ENCODE results near the gene SARS2. TPM values are rescaled to one million over a fixed set of nuclear protein-coding genes. Genes with fewer than 3 reads are reported as not detected.

Gene SARS2, protein sequence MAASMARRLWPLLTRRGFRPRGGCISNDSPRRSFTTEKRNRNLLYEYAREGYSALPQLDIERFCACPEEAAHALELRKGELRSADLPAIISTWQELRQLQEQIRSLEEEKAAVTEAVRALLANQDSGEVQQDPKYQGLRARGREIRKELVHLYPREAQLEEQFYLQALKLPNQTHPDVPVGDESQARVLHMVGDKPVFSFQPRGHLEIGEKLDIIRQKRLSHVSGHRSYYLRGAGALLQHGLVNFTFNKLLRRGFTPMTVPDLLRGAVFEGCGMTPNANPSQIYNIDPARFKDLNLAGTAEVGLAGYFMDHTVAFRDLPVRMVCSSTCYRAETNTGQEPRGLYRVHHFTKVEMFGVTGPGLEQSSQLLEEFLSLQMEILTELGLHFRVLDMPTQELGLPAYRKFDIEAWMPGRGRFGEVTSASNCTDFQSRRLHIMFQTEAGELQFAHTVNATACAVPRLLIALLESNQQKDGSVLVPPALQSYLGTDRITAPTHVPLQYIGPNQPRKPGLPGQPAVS
- total RNA-seq: 33.7 TPM

DNA sequence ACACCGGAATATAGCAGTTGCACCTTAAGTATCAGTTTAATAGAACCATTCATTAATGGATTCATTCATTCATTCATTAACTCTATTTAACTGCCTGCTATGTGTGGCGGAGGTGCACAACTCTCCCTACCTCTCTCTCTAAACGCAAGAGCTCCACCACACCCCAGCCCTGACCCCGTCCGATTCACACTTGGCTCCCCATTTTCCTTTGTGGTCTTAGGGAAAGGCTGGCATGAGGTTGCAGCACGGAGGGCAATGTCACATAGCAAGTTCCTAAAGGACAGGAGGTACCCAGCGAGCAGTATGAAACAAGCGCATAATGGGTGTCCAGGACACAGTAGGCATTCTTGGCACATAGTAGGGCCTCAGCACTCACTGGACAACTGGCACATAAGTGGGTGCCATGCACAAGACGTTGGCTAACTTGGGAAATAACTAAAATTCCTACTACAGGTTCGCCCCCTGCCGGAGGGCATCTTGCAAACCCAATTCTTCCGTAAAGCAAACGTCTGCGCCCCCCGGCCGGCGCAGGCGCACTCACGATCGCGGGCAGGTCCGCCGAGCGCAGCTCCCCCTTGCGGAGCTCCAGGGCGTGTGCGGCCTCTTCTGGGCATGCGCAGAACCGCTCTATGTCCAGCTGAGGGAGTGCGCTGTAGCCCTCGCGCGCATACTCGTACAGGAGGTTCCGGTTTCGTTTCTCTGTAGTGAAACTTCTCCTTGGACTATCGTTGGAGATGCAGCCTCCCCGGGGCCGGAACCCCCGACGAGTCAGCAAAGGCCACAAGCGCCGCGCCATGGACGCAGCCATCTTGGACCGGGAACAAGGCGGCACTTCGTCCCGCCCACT, at the start of gene SARS2:
Gene SARS2, minus strand, starts transcription at position 835 of the 847 bp plus-strand sequence. Its CDS starts 27 bp downstream, at position 808.

DNA sequence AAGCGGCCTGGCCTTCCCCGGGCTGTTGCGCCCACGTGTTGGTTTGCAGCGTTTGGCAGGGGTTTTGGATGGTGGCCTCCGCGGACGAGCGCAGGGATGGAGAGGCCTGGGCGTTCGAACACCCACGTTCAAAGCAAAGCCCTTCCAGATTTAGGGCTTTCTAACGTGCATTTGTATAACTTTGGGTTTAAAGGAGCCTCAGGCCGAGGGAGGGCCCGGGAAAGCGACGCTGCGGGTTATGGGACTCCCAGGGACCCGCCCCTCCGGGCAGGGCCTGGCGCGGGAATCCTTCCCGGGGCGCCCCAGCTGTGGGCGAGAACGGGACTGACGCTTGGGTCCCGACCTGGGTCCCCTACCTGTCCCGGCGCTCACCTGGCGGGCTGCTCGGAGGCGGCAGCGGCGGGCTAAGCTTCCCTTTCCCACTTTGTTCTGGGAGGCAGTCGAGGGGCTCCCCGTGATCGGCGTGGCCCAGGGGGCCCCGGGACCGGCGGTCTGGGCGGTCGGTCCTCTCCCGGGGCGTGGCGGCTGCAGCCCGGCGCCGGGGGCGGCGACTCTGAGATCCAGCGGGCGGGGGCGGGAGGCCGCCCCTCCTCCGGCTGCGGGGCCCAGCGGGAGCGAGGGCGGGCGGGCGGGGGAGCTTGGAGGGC, 44.8 kb upstream of the SARS2 start, which contains the start of gene FBXO17:
Gene FBXO17, minus strand, starts transcription at position 529 of the 647 bp plus-strand sequence. CDS start 25,423 bp downstream, outside the sequence.

DNA sequence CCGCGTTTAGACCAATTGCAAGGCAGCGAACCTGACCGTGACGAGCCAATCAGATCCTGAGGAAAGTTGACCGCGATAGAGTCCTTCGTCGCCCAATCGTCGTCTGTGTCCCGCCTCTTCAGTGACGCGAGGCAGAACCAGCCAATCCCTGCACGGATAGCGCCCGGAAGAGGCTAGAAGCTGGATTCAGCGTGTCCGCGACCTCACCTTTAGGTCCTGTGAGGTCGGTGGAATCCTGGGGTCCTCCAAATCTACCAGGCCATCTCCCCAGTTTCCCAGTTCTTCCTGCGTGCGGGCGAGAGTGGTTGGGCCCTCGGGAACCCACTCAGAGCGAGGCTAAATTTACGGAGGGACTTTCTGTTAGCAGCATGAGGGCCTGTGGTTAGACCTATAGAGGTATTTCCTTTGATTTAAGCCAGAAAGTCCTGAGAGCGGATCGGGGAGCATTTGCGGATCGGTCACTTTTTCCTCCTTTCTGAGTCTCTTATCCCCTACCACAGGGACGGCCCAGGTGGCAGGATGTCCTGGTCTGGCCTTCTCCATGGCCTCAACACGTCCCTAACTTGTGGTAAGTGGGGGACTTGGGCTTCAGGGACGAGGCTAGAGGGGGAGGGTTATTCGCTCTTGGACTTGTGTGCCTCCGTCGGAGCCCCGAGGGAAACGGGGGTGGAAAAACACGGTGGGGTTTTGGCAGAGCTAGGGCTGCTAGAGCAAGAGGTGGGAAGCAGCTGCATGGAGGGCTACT, 385 bp upstream of the SARS2 start, which contains the start of gene MRPS12:
Gene MRPS12, plus strand, starts transcription at position 169 of the 745 bp plus-strand sequence. Its CDS starts 351 bp downstream, at position 520.

DNA sequence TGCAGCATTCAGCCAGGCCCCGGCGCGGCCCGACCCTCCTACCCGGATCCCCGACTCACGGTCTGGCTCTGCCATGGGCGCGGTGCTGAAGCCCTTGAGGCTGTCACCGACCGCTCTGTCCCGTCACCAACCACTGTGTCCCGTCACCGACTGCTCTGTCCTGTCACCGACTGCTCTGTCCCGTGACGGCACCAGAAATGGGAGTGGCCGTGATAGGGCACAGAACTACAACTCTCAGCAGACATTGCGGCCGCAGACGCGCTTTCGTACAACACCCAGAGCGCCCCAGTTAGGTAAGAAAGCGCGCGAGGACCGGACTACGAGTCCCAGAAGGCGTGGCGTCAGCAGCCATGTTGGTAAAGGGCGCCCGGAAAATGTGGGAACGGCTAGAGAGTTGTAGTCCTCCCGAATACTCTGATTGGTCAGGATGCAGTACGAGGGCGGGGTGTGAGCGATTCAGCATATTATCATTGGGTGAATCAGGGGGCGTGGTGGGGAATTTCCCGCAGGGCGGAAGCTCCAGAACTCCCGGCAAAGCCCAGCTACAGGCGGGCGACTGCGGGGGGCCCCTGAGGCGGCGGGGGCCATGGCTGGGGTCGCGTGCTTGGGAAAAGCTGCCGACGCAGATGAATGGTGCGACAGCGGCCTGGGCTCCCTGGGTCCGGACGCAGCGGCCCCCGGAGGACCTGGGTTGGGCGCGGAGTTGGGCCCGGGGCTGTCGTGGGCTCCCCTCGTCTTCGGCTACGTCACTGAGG, 30.9 kb downstream of the SARS2 start, which contains the start of the genes NFKBIB and SIRT2:
Gene NFKBIB, plus strand, starts transcription at position 523 of the 755 bp plus-strand sequence. Its CDS starts 64 bp downstream, at position 587.
Gene SIRT2, minus strand, starts transcription at position 172 of the 755 bp plus-strand sequence. Its CDS starts 97 bp downstream, at position 75.

DNA sequence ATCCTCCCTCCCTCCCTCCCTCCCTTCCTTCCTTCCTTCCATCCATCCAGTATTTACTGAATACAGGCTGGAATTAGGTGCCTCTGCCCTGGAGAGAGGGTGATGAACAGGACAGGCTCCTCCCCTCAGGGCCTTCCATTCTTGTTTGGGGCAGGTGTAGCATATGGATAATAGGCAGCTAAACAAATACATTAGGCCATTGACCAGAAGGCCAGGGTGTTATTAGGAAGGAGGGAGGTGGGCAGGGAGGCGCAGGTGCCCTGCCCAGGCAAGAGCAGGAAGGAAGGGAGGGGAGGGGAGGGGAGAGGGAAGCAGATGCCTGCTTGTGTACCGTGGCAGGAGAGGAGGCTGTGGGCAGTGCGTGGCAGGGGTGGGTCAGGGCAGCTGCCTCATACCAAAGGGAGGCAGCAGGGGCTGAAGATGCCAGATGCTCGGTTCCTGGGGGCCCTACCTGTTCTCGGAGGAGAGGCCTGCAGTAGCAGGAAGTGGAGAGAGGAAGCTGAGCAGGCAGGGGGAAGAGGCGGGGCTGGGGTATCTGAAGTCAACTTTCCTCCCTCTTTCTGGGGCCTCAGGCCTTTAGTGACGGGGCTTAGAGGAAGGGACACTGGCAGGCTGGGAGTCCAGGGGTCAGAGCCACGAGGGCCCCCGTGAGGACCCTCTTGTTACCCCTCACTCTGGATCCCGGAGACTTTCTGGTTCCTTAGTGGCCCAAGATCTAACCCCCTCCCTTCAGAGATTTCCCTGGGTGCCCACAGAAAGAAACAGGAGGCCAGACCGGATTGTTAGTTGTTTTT, 52.6 kb downstream of the SARS2 start, which contains the start of gene RINL:
Gene RINL, minus strand, starts transcription at position 495 of the 794 bp plus-strand sequence. CDS start 1,533 bp downstream, outside the sequence.

Other genes starting within 250 kb of the SARS2 start
- 12.4 TPM for gene CAPN12, start 186.3 kb downstream of the SARS2 start, total RNA-seq
- not detected for gene LGALS7, start 157.2 kb downstream of the SARS2 start, total RNA-seq
- gene LGALS7B, start 141.6 kb downstream of the SARS2 start, total RNA-seq: 1.2 TPM
- 0.53 TPM for gene LGALS4, start 117.8 kb downstream of the SARS2 start, total RNA-seq
- gene ECH1, start 99.0 kb downstream of the SARS2 start, total RNA-seq: 96.1 TPM
- 311 TPM for gene HNRNPL, start 80.8 kb downstream of the SARS2 start, total RNA-seq
- gene RINL, start 52.5 kb downstream of the SARS2 start, total RNA-seq: 10.0 TPM
- gene SIRT2, start 31.1 kb downstream of the SARS2 start, total RNA-seq: 58.4 TPM
- gene NFKBIB, start 30.8 kb downstream of the SARS2 start, total RNA-seq: 11.9 TPM
- 0.29 TPM for gene CCER2, start 18.6 kb downstream of the SARS2 start, total RNA-seq
- gene MRPS12, start 181 bp upstream of the SARS2 start, total RNA-seq: 33.2 TPM
- gene FBXO17, start 45.0 kb upstream of the SARS2 start, total RNA-seq: 67.2 TPM
- 2.7 TPM for gene FBXO27, start 101.8 kb upstream of the SARS2 start, total RNA-seq
- 0.23 TPM for gene ACP7, start 153.6 kb upstream of the SARS2 start, total RNA-seq
- 38.0 TPM for gene PAK4, start 195.0 kb upstream of the SARS2 start, total RNA-seq